GM23338 (cell line): Measurements from ENCODE around the gene NMBR.

Source experiments
- CREB1 ChIP-seq: fragments of 250-450 bp; sonication (Bioruptor Pico); IDR thresholded peaks from 2 replicates; pipeline ENCODE4 v1.5.0; 2020; ENCODE audit warnings: low read depth, mild to moderate bottlenecking, moderate library complexity
- EZH2 ChIP-seq: fragments of 200-600 bp; sonication (generic); IDR thresholded peaks from one replicate; pipeline ENCODE4 v1.8.0; 2017; ENCODE audit warnings: antibody characterized with exemption, mild to moderate bottlenecking, low read depth; ENCODE audit not compliant: unreplicated experiment
- EZH2phosphoT487 ChIP-seq: fragments of 200-600 bp; sonication (generic); IDR thresholded peaks from one replicate; pipeline ENCODE4 v1.8.1; 2018; ENCODE audit warnings: antibody characterized with exemption; ENCODE audit not compliant: unreplicated experiment
- JUNB ChIP-seq: IDR thresholded peaks from one replicate; pipeline ENCODE4 v1.6.1; 2016; ENCODE audit warnings: antibody characterized with exemption; ENCODE audit not compliant: unreplicated experiment
- NANOG ChIP-seq: IDR thresholded peaks from 2 replicates; pipeline ENCODE4 v1.6.1; 2016; ENCODE audit warnings: antibody characterized with exemption, borderline replicate concordance
- POLR2AphosphoS5 ChIP-seq: IDR thresholded peaks from 2 replicates; pipeline ENCODE4 v1.6.1; 2016; ENCODE audit warnings: antibody characterized with exemption, low read depth
- STAT1 ChIP-seq: IDR thresholded peaks from one replicate; pipeline ENCODE4 v1.6.1; 2016; ENCODE audit warnings: antibody characterized with exemption; ENCODE audit not compliant: unreplicated experiment
- ZNF114 ChIP-seq: fragments of 250-450 bp; sonication (Bioruptor Pico); IDR thresholded peaks from 2 replicates; pipeline ENCODE4 v1.5.0; 2020; ENCODE audit warnings: mild to moderate bottlenecking, moderate library complexity
- ZNF331 ChIP-seq: fragments of 250-450 bp; sonication (Bioruptor Pico); IDR thresholded peaks from 2 replicates; pipeline ENCODE4 v1.5.0; 2020; ENCODE audit warnings: low read depth, mild to moderate bottlenecking, moderate library complexity
- TF ChIP-seq, protein P1 (sequence below), 2 experiments: fragments of 200-600 bp in 1 of 2; sonication (generic) in 1 of 2; conservative IDR thresholded peaks; 2 replicates each; pipeline versions ENCODE4 v1.5.1 to v1.6.1; 2016 to 2017; ENCODE audit warnings: antibody characterized with exemption in 2 of 2, low read depth in 2 of 2, mild to moderate bottlenecking in 2 of 2, moderate library complexity in 1 of 2
- TF ChIP-seq, protein P2 (sequence below): IDR thresholded peaks from one replicate; pipeline ENCODE4 v1.6.1; 2018; ENCODE audit warnings: antibody characterized with exemption; ENCODE audit not compliant: unreplicated experiment
- TF ChIP-seq, protein P3 (sequence below): IDR thresholded peaks from 2 replicates; pipeline ENCODE4 v1.6.1; 2016; ENCODE audit warnings: antibody characterized with exemption
- TF ChIP-seq, protein P4 (sequence below): fragments of 250-450 bp; sonication (Bioruptor Pico); IDR thresholded peaks from 2 replicates; pipeline ENCODE4 v1.5.0; 2020; ENCODE audit warnings: mild to moderate bottlenecking, moderate library complexity

DNA sequence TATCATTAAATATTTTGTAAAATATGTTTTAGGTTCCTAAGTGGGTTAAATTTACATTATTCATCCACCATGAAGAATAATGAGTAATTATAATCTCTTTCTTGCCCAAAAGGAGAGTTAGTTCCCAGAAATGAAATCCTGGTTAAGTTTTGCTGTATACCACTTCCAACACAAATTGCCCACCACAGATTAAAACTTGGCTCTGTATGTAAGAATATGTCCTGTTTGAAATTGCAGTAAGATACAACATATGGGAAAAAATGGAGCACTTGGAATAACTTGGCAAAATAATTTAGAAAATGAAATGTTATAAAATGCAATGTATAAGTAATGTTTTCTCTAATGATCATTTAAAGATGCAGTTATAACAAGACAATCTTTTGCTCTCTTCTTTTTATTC lies 78.5 kb downstream of the NMBR start:
- TF ChIP-seq EZH2 = no peak
- TF ChIP-seq, protein P1, sequence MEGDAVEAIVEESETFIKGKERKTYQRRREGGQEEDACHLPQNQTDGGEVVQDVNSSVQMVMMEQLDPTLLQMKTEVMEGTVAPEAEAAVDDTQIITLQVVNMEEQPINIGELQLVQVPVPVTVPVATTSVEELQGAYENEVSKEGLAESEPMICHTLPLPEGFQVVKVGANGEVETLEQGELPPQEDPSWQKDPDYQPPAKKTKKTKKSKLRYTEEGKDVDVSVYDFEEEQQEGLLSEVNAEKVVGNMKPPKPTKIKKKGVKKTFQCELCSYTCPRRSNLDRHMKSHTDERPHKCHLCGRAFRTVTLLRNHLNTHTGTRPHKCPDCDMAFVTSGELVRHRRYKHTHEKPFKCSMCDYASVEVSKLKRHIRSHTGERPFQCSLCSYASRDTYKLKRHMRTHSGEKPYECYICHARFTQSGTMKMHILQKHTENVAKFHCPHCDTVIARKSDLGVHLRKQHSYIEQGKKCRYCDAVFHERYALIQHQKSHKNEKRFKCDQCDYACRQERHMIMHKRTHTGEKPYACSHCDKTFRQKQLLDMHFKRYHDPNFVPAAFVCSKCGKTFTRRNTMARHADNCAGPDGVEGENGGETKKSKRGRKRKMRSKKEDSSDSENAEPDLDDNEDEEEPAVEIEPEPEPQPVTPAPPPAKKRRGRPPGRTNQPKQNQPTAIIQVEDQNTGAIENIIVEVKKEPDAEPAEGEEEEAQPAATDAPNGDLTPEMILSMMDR (conservative IDR thresholded peaks at IDR 0.05; ENCODE audit: low read depth in 2 of 2) = no peak
- TF ChIP-seq POLR2AphosphoS5 = no peak
- no peak for TF ChIP-seq EZH2phosphoT487
- TF ChIP-seq, protein P2, sequence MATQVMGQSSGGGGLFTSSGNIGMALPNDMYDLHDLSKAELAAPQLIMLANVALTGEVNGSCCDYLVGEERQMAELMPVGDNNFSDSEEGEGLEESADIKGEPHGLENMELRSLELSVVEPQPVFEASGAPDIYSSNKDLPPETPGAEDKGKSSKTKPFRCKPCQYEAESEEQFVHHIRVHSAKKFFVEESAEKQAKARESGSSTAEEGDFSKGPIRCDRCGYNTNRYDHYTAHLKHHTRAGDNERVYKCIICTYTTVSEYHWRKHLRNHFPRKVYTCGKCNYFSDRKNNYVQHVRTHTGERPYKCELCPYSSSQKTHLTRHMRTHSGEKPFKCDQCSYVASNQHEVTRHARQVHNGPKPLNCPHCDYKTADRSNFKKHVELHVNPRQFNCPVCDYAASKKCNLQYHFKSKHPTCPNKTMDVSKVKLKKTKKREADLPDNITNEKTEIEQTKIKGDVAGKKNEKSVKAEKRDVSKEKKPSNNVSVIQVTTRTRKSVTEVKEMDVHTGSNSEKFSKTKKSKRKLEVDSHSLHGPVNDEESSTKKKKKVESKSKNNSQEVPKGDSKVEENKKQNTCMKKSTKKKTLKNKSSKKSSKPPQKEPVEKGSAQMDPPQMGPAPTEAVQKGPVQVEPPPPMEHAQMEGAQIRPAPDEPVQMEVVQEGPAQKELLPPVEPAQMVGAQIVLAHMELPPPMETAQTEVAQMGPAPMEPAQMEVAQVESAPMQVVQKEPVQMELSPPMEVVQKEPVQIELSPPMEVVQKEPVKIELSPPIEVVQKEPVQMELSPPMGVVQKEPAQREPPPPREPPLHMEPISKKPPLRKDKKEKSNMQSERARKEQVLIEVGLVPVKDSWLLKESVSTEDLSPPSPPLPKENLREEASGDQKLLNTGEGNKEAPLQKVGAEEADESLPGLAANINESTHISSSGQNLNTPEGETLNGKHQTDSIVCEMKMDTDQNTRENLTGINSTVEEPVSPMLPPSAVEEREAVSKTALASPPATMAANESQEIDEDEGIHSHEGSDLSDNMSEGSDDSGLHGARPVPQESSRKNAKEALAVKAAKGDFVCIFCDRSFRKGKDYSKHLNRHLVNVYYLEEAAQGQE = no peak
- no peak for TF ChIP-seq ZNF331 (CRISPR knock-in tag)
- no peak for TF ChIP-seq ZNF114
- TF ChIP-seq, protein P3, sequence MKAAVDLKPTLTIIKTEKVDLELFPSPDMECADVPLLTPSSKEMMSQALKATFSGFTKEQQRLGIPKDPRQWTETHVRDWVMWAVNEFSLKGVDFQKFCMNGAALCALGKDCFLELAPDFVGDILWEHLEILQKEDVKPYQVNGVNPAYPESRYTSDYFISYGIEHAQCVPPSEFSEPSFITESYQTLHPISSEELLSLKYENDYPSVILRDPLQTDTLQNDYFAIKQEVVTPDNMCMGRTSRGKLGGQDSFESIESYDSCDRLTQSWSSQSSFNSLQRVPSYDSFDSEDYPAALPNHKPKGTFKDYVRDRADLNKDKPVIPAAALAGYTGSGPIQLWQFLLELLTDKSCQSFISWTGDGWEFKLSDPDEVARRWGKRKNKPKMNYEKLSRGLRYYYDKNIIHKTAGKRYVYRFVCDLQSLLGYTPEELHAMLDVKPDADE = no peak
- no peak for TF ChIP-seq STAT1
- no peak for TF ChIP-seq CREB1
- no peak for TF ChIP-seq JUNB
- TF ChIP-seq NANOG = no peak
- TF ChIP-seq, protein P4, sequence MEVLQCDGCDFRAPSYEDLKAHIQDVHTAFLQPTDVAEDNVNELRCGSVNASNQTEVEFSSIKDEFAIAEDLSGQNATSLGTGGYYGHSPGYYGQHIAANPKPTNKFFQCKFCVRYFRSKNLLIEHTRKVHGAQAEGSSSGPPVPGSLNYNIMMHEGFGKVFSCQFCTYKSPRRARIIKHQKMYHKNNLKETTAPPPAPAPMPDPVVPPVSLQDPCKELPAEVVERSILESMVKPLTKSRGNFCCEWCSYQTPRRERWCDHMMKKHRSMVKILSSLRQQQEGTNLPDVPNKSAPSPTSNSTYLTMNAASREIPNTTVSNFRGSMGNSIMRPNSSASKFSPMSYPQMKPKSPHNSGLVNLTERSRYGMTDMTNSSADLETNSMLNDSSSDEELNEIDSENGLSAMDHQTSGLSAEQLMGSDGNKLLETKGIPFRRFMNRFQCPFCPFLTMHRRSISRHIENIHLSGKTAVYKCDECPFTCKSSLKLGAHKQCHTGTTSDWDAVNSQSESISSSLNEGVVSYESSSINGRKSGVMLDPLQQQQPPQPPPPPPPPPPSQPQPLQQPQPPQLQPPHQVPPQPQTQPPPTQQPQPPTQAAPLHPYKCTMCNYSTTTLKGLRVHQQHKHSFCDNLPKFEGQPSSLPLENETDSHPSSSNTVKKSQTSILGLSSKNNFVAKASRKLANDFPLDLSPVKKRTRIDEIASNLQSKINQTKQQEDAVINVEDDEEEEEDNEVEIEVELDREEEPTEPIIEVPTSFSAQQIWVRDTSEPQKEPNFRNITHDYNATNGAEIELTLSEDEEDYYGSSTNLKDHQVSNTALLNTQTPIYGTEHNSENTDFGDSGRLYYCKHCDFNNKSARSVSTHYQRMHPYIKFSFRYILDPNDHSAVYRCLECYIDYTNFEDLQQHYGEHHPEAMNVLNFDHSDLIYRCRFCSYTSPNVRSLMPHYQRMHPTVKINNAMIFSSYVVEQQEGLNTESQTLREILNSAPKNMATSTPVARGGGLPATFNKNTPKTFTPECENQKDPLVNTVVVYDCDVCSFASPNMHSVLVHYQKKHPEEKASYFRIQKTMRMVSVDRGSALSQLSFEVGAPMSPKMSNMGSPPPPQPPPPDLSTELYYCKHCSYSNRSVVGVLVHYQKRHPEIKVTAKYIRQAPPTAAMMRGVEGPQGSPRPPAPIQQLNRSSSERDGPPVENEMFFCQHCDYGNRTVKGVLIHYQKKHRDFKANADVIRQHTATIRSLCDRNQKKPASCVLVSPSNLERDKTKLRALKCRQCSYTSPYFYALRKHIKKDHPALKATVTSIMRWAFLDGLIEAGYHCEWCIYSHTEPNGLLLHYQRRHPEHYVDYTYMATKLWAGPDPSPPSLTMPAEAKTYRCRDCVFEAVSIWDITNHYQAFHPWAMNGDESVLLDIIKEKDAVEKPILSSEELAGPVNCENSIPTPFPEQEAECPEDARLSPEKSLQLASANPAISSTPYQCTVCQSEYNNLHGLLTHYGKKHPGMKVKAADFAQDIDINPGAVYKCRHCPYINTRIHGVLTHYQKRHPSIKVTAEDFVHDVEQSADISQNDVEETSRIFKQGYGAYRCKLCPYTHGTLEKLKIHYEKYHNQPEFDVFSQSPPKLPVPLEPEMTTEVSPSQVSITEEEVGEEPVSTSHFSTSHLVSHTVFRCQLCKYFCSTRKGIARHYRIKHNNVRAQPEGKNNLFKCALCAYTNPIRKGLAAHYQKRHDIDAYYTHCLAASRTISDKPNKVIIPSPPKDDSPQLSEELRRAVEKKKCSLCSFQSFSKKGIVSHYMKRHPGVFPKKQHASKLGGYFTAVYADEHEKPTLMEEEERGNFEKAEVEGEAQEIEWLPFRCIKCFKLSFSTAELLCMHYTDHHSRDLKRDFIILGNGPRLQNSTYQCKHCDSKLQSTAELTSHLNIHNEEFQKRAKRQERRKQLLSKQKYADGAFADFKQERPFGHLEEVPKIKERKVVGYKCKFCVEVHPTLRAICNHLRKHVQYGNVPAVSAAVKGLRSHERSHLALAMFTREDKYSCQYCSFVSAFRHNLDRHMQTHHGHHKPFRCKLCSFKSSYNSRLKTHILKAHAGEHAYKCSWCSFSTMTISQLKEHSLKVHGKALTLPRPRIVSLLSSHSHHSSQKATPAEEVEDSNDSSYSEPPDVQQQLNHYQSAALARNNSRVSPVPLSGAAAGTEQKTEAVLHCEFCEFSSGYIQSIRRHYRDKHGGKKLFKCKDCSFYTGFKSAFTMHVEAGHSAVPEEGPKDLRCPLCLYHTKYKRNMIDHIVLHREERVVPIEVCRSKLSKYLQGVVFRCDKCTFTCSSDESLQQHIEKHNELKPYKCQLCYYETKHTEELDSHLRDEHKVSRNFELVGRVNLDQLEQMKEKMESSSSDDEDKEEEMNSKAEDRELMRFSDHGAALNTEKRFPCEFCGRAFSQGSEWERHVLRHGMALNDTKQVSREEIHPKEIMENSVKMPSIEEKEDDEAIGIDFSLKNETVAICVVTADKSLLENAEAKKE = no peak
